Endothelial cell of umbilical vein (primary cell): ENCODE data around the gene KASH5. TPM values are rescaled to one million over a fixed set of nuclear protein-coding genes. Genes with fewer than 3 reads are reported as not detected.

Experiments
- BruUV-seq: library from RNA; stranded (reverse); fragments of 400-500 nt; replicated peaks from 2 replicates; lab custom pipeline; 2021; lab: Mats Ljungman, UMichigan
- CTCF ChIA-PET: fragments of 300-600, 350-600 bp; sonication (Branson Sonifier 250); formaldehyde crosslinking; loops from one replicate; lab custom pipeline; 2021; ENCODE audit warnings: antibody characterized with exemption, inconsistent platforms; lab: Charles Lee
- POLR2A ChIA-PET: fragments of 300-600, 350-600 bp; sonication (Branson Sonifier 250); formaldehyde crosslinking; loops from one replicate; lab custom pipeline; 2021; ENCODE audit warnings: antibody characterized with exemption, inconsistent platforms; lab: Charles Lee
- DNase-seq: peaks from one replicate; pipeline ENCODE4 v3.0.0-alpha.2; 2011; ENCODE audit warnings: low read depth, low spot score
- FAIRE-seq: peaks from 2 replicates; lab custom pipeline; 2011; peaks lifted over from hg19 to GRCh38; lab: Jason Lieb, UNC
- H2AFZ ChIP-seq: 2 replicates; pipeline ENCODE4 v1.6.0; 2012; ENCODE audit warnings: low read depth, low read length, control low read depth, inconsistent platforms
- H3K27ac ChIP-seq: 2 replicates; pipeline ENCODE4 v1.5.1; 2011; ENCODE audit warnings: low read depth, mild to moderate bottlenecking, control low read depth, low read length, moderate library complexity; ENCODE audit not compliant: insufficient read depth
- H3K27me3 ChIP-seq, 2 experiments: 2 replicates each; pipeline versions ENCODE4 v1.6.0 to v1.6.1; 2011; ENCODE audit warnings: low read length in 2 of 2, mixed read lengths in 1 of 2; ENCODE audit not compliant: control insufficient read depth in 2 of 2, insufficient read depth in 2 of 2
- H3K36me3 ChIP-seq, 2 experiments: 2 replicates in 1 of 2; 3 replicates in 1 of 2; pipeline ENCODE4 v1.5.1; 2011; ENCODE audit warnings: low read length in 2 of 2, mild to moderate bottlenecking in 1 of 2, moderate library complexity in 1 of 2; ENCODE audit not compliant: control insufficient read depth in 2 of 2, insufficient read depth in 2 of 2; ENCODE audit errors: extremely low read depth in 1 of 2
- H3K4me1 ChIP-seq: 3 replicates; pipeline ENCODE4 v1.5.1; 2011; ENCODE audit warnings: mild to moderate bottlenecking, low read length; ENCODE audit not compliant: control insufficient read depth, insufficient read depth; ENCODE audit errors: extremely low read depth
- H3K4me2 ChIP-seq: 2 replicates; pipeline ENCODE4 v1.6.1; 2011; ENCODE audit warnings: low read length, control low read depth, mixed read lengths; ENCODE audit not compliant: insufficient read depth
- H3K4me3 ChIP-seq, 3 experiments: fragments of 200-600 bp in 1 of 3; sonication (generic), shearing (Covaris generic) in 1 of 3; replicated peaks in 1 of 3; 2 replicates each; pipeline ENCODE4 v1.5.1; 2011 to 2016; ENCODE audit warnings: control low read depth in 3 of 3, low read length in 3 of 3, mild to moderate bottlenecking in 2 of 3, inconsistent platforms in 1 of 3, low read depth in 1 of 3, moderate library complexity in 1 of 3; ENCODE audit not compliant: insufficient read depth in 1 of 3
- H3K79me2 ChIP-seq: 2 replicates; pipeline ENCODE4 v1.6.0; 2012; ENCODE audit warnings: low read length, inconsistent platforms; ENCODE audit not compliant: control insufficient read depth, insufficient read depth
- H3K9ac ChIP-seq: replicated peaks from 2 replicates; pipeline ENCODE3; 2011; ENCODE audit warnings: low read length, control low read depth; ENCODE audit not compliant: insufficient read depth; ENCODE audit errors: extremely low read depth
- H3K9me1 ChIP-seq: replicated peaks from 3 replicates; pipeline ENCODE4 v1.6.0; 2011; ENCODE audit warnings: mild to moderate bottlenecking, low read length; ENCODE audit not compliant: control insufficient read depth, insufficient read depth; ENCODE audit errors: extremely low read depth
- H3K9me3 ChIP-seq: replicated peaks from 2 replicates; pipeline ENCODE4 v1.5.1; 2012; ENCODE audit warnings: low read length, inconsistent platforms; ENCODE audit not compliant: control insufficient read depth, insufficient read depth
- H4K20me1 ChIP-seq: replicated peaks from 2 replicates; pipeline ENCODE3; 2011; ENCODE audit warnings: mild to moderate bottlenecking, low read length; ENCODE audit not compliant: control insufficient read depth, insufficient read depth; ENCODE audit errors: extremely low read depth
- EZH2 ChIP-seq: IDR thresholded peaks from 2 replicates; pipeline ENCODE4 v1.6.1; 2012; ENCODE audit warnings: borderline replicate concordance, low read depth, mild to moderate bottlenecking, moderate library complexity, low read length, inconsistent platforms; ENCODE audit not compliant: severe bottlenecking
- FOS ChIP-seq: IDR thresholded peaks from 2 replicates; pipeline ENCODE4 v1.6.1; 2011; ENCODE audit warnings: mild to moderate bottlenecking, low read length, moderate library complexity, borderline replicate concordance; ENCODE audit not compliant: insufficient read depth
- GATA2 ChIP-seq: IDR thresholded peaks from 2 replicates; pipeline ENCODE4 v1.7.0; 2011; ENCODE audit warnings: low read depth, mild to moderate bottlenecking, moderate library complexity, mixed read lengths, low read length; ENCODE audit not compliant: insufficient read length, insufficient read depth
- JUN ChIP-seq: IDR thresholded peaks from 2 replicates; pipeline ENCODE4 v1.6.1; 2011; ENCODE audit warnings: borderline replicate concordance, low read depth; ENCODE audit not compliant: insufficient read length, insufficient read depth
- MAX ChIP-seq: IDR thresholded peaks from 2 replicates; pipeline ENCODE4 v1.6.1; 2011; ENCODE audit not compliant: insufficient read depth, insufficient read length
- MYC ChIP-seq: IDR thresholded peaks from one replicate; pipeline ENCODE4 v1.6.1; 2011; ENCODE audit warnings: mild to moderate bottlenecking, low read depth, low read length
- POLR2A ChIP-seq: IDR thresholded peaks from 2 replicates; pipeline ENCODE4 v1.6.1; 2012; ENCODE audit warnings: low read depth, mild to moderate bottlenecking, control low read depth, low read length
- POLR2AphosphoS5 ChIP-seq: IDR thresholded peaks from 2 replicates; pipeline ENCODE4 v1.6.1; 2012; ENCODE audit warnings: low read depth, mild to moderate bottlenecking, control low read depth, low read length, moderate library complexity; ENCODE audit not compliant: insufficient read depth
- dilution Hi-C: fragments of 300-500 bp; cut with MboI; formaldehyde crosslinking; loops from one replicate; pipeline ENCODE4 v1.15.0; 2019; ENCODE audit warnings: low sequenced_read_pairs; ENCODE audit not compliant: extremely low pct_ligation_motif_present
- intact Hi-C: fragments of 100-400 bp; cut with micrococcal nuclease; formaldehyde crosslinking; loops from one replicate; pipeline ENCODE4 v1.10.0; 2022
- polyA plus RNA-seq, 4 experiments: library from polyadenylated mRNA; depleted of rRNA in 3 of 4; stranded (reverse) in 3 of 4; unstranded in 1 of 4; fragments of >200 nt; gene quantifications; 2 replicates each; pipeline versions ENCODE4 v1.2.1 to v1.2.3, GENCODE V29; 2011 to 2012; ENCODE audit warnings: missing spikeins in 1 of 4
- total RNA-seq: library from RNA; stranded (reverse); gene quantifications from 2 replicates; pipeline ENCODE4 v1.2.3, GENCODE V29; 2021
- TF ChIP-seq, protein P1 (sequence below), 2 donors: IDR thresholded peaks; 1 replicate in 1 of 2; 2 replicates in 1 of 2; pipeline ENCODE4 v1.5.1; 2011; ENCODE audit warnings: low read length in 2 of 2, mild to moderate bottlenecking in 2 of 2, moderate library complexity in 2 of 2, control low read depth in 1 of 2, inconsistent platforms in 1 of 2, low read depth in 1 of 2; ENCODE audit not compliant: insufficient read depth in 1 of 2; ENCODE audit errors: extremely low read depth in 1 of 2

Gene KASH5
- total and polyA plus RNA-seq, 2 donors (not counting 3 experiments of a cell fraction or from before 2014, with no cell fraction given) = 0.03 TPM; not detected in 1

- Histone ChIP-seq H3K27ac (peak within 1 kb of the TSS; percentile 91), H3K4me2 (peak within 1 kb of the TSS; percentile 82), H3K27me3 (no peaks in the 10 kb centered on the region), H3K9me1 (no peaks in the 10 kb centered on the region), H3K4me1 (peaks cover 13% of the 10 kb centered on the region), H2AFZ (peak within 1 kb of the TSS; percentile 75), H3K36me3 (peaks cover 2 to 3% of the 10 kb centered on the region in 2 experiments), H3K79me2 (peaks cover 32% of the 10 kb centered on the region), H3K4me3 (peak within 1 kb of the TSS; percentile 83 to 97 (median 95)), H3K9ac (peak within 1 kb of the TSS; percentile 98), H3K9me3 (no peaks in the 10 kb centered on the region), H4K20me1 (no peaks in the 10 kb centered on the region)
- DNase-seq (peak; percentile 100), FAIRE-seq (peak; percentile 100)
- BruUV-seq = no TSS peak
- ChIA-PET CTCF (interaction anchor here (0.7 to 1.3 kb wide), 4 partner anchors 10 to 112 kb away, joined by 3 read pairs; partner anchors contain the start of gene SLC17A7), POLR2A (interaction anchor here (1.0 kb wide), 1 partner anchor 14 kb away, joined by 3 read pairs; no protein-coding TSS in a partner anchor)
- no peak for TF ChIP-seq EZH2
- no peak for TF ChIP-seq JUN
- TF ChIP-seq FOS = no peak
- TF ChIP-seq, protein P1, sequence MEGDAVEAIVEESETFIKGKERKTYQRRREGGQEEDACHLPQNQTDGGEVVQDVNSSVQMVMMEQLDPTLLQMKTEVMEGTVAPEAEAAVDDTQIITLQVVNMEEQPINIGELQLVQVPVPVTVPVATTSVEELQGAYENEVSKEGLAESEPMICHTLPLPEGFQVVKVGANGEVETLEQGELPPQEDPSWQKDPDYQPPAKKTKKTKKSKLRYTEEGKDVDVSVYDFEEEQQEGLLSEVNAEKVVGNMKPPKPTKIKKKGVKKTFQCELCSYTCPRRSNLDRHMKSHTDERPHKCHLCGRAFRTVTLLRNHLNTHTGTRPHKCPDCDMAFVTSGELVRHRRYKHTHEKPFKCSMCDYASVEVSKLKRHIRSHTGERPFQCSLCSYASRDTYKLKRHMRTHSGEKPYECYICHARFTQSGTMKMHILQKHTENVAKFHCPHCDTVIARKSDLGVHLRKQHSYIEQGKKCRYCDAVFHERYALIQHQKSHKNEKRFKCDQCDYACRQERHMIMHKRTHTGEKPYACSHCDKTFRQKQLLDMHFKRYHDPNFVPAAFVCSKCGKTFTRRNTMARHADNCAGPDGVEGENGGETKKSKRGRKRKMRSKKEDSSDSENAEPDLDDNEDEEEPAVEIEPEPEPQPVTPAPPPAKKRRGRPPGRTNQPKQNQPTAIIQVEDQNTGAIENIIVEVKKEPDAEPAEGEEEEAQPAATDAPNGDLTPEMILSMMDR (IDR thresholded peaks at IDR 0.05; ENCODE audit: extremely low read depth in 1 of 2, insufficient read depth in 1 of 2, low read depth in 1 of 2, low read length in 2 of 2) = no peak
- TF ChIP-seq POLR2A = no peak
- TF ChIP-seq MYC = no peak
- TF ChIP-seq POLR2AphosphoS5 = peak; percentile 25
- TF ChIP-seq GATA2 = no peak
- no peak for TF ChIP-seq MAX
- intact Hi-C loops (loop anchor here (1.0 to 2.0 kb wide), 2 partner anchors 29 to 80 kb away; no protein-coding TSS in a partner anchor), dilution Hi-C loops (no loop called here)
Observed at GRCh38 chr19:49363268-49364082, 24.6 kb upstream of the KASH5 start, which contains the start of gene DKKL1. DKKL1 (plus strand) TSS chr19:49363877; CDS start chr19:49363999, 122 bp downstream.
